Keratinocyte (primary cell): ENCODE measurements around the gene AZIN2. TPM values are rescaled to one million over a fixed set of nuclear protein-coding genes. Genes with fewer than 3 reads are reported as not detected.

Source experiments
- DNase-seq: peaks from one replicate; pipeline ENCODE4 v3.0.0-alpha.2; 2011; ENCODE audit warnings: low read depth, missing footprints, low spot score
- FAIRE-seq: peaks from 2 replicates; lab custom pipeline; 2011; peaks lifted over from hg19 to GRCh38; lab: Jason Lieb, UNC
- H2AFZ ChIP-seq: 2 replicates; pipeline ENCODE4 v1.6.0; 2012; ENCODE audit warnings: low read length, control low read depth, inconsistent platforms; ENCODE audit not compliant: control insufficient read depth
- H3K27ac ChIP-seq: 2 replicates; pipeline ENCODE4 v1.5.1; 2011; ENCODE audit warnings: low read length; ENCODE audit not compliant: control insufficient read depth, insufficient read depth
- H3K27me3 ChIP-seq: 3 replicates; pipeline ENCODE4 v1.6.0; 2011; ENCODE audit warnings: low read length; ENCODE audit not compliant: control insufficient read depth, insufficient read depth; ENCODE audit errors: extremely low read depth
- H3K36me3 ChIP-seq, 2 experiments: 2 replicates in 1 of 2; 3 replicates in 1 of 2; pipeline ENCODE4 v1.5.1; 2011; ENCODE audit warnings: low read length in 2 of 2, mild to moderate bottlenecking in 1 of 2; ENCODE audit not compliant: control insufficient read depth in 2 of 2, insufficient read depth in 2 of 2; ENCODE audit errors: extremely low read depth in 1 of 2
- H3K4me1 ChIP-seq: 3 replicates; pipeline ENCODE4 v1.5.1; 2011; ENCODE audit warnings: low read length; ENCODE audit not compliant: control insufficient read depth, insufficient read depth; ENCODE audit errors: extremely low read depth
- H3K4me2 ChIP-seq: 3 replicates; pipeline ENCODE4 v1.6.0; 2011; ENCODE audit warnings: low read depth, low read length; ENCODE audit not compliant: control insufficient read depth, insufficient read depth; ENCODE audit errors: extremely low read depth
- H3K4me3 ChIP-seq, 3 experiments: fragments of 200-600 bp in 1 of 3; sonication (generic) in 1 of 3; 2 replicates in 2 of 3; 3 replicates in 1 of 3; pipeline ENCODE4 v1.5.1; 2011 to 2016; ENCODE audit warnings: low read length in 3 of 3, mild to moderate bottlenecking in 3 of 3, control low read depth in 2 of 3, inconsistent platforms in 1 of 3, low read depth in 1 of 3, mixed read lengths in 1 of 3, mixed run types in 1 of 3, moderate library complexity in 1 of 3; ENCODE audit not compliant: control insufficient read depth in 2 of 3, insufficient read depth in 2 of 3; ENCODE audit errors: extremely low read depth in 1 of 3
- H3K79me2 ChIP-seq: 2 replicates; pipeline ENCODE4 v1.6.0; 2012; ENCODE audit warnings: low read length; ENCODE audit not compliant: control insufficient read depth, insufficient read depth
- H3K9ac ChIP-seq: 3 replicates; pipeline ENCODE4 v1.6.0; 2011; ENCODE audit warnings: low read length; ENCODE audit not compliant: control insufficient read depth, insufficient read depth; ENCODE audit errors: extremely low read depth
- H3K9me1 ChIP-seq: 3 replicates; pipeline ENCODE4 v1.6.0; 2011; ENCODE audit warnings: low read length; ENCODE audit not compliant: control insufficient read depth, insufficient read depth; ENCODE audit errors: extremely low read depth
- H3K9me3 ChIP-seq: 2 replicates; pipeline ENCODE4 v1.5.1; 2012; ENCODE audit warnings: low read depth, low read length; ENCODE audit not compliant: control insufficient read depth
- H4K20me1 ChIP-seq: 3 replicates; pipeline ENCODE4 v1.6.0; 2011; ENCODE audit warnings: low read length; ENCODE audit not compliant: control insufficient read depth, insufficient read depth; ENCODE audit errors: extremely low read depth
- CTCF ChIP-seq, 3 experiments: IDR thresholded peaks in 1 of 3; conservative IDR thresholded peaks in 1 of 3; optimal IDR thresholded peaks in 1 of 3; 2 replicates in 2 of 3; 3 replicates in 1 of 3; pipeline versions ENCODE3 to v1.5.1; 2011; ENCODE audit warnings: low read length in 3 of 3, mild to moderate bottlenecking in 3 of 3, moderate library complexity in 2 of 3, control low read depth in 1 of 3, inconsistent platforms in 1 of 3; ENCODE audit not compliant: insufficient read depth in 2 of 3; ENCODE audit errors: extremely low read depth in 1 of 3
- EZH2 ChIP-seq: IDR thresholded peaks from one replicate; pipeline ENCODE4 v1.6.1; 2012; ENCODE audit warnings: inconsistent platforms, mild to moderate bottlenecking, low read length, moderate library complexity
- dilution Hi-C: fragments of 300-500 bp; cut with MboI; formaldehyde crosslinking; loops from one replicate; pipeline ENCODE4 v1.7.0; 2020; ENCODE audit warnings: low sequenced_read_pairs; ENCODE audit not compliant: extremely low pct_ligation_motif_present
- polyA plus RNA-seq, 5 experiments: library from polyadenylated mRNA; depleted of rRNA in 3 of 5; stranded (reverse) in 3 of 5; stranded (forward) in 1 of 5; unstranded in 1 of 5; fragments of >200 nt; gene quantifications; 1 replicate in 1 of 5; 2 replicates in 3 of 5; 3 replicates in 1 of 5; pipeline versions ENCODE4 v1.2.1 to v1.2.3, GENCODE V29; 2011 to 2012; ENCODE audit warnings: missing spikeins in 2 of 5, low read depth in 1 of 5, low replicate concordance in 1 of 5

AZIN2 gene
- polyA plus RNA-seq, 1 donor (not counting 4 experiments of a cell fraction or from before 2014, with no cell fraction given) = 6.7 TPM

GRCh38 chr1:33057095-33057494, 23.9 kb upstream of the AZIN2 start:
- H3K79me2 ChIP-seq = no peaks in the 10 kb centered on the region
- H3K9me1 ChIP-seq = no peaks in the 10 kb centered on the region
- H3K4me3 ChIP-seq = no peak overlapping the region
- H3K4me2 ChIP-seq = no peak overlapping the region
- H2AFZ ChIP-seq = no peak overlapping the region
- no peak for TF ChIP-seq CTCF (optimal IDR thresholded peaks at IDR 0.05 in 1 of 3, IDR thresholded peaks at IDR 0.05 in 1 of 3, conservative IDR thresholded peaks at IDR 0.05 in 1 of 3; ENCODE audit: extremely low read depth in 1 of 3, insufficient read depth in 2 of 3, low read length in 3 of 3)
- no peak for TF ChIP-seq EZH2
- DNase-seq (no peak), FAIRE-seq (no peak)
- H4K20me1 ChIP-seq = no peaks in the 10 kb centered on the region
- H3K9me3 ChIP-seq = no peaks in the 10 kb centered on the region
- H3K4me1 ChIP-seq = peaks cover 13% of the 10 kb centered on the region
- H3K9ac ChIP-seq = no peak overlapping the region
- no peaks in the 10 kb centered on the region for H3K27me3 ChIP-seq
- H3K27ac ChIP-seq = no peak overlapping the region
- dilution Hi-C loops = no loop called here
- no peaks in the 10 kb centered on the region for H3K36me3 ChIP-seq

GRCh38 chr1:33060579-33061083, 20.3 kb upstream of the AZIN2 start:
- Histone ChIP-seq H3K9me1 (no peaks in the 10 kb centered on the region), H3K79me2 (no peaks in the 10 kb centered on the region), H4K20me1 (no peaks in the 10 kb centered on the region), H2AFZ (no peak overlapping the region), H3K4me3 (no peak overlapping the region), H3K4me2 (peak overlapping the region; percentile 12), H3K27me3 (no peaks in the 10 kb centered on the region), H3K27ac (no peak overlapping the region), H3K36me3 (no peaks in the 10 kb centered on the region), H3K9me3 (peaks cover 5% of the 10 kb centered on the region), H3K9ac (no peak overlapping the region), H3K4me1 (peaks cover 13% of the 10 kb centered on the region)
- FAIRE-seq (no peak), DNase-seq (peak; percentile 42)
- dilution Hi-C loops = no loop called here
- no peak for TF ChIP-seq CTCF (optimal IDR thresholded peaks at IDR 0.05 in 1 of 3, IDR thresholded peaks at IDR 0.05 in 1 of 3, conservative IDR thresholded peaks at IDR 0.05 in 1 of 3; ENCODE audit: extremely low read depth in 1 of 3, insufficient read depth in 2 of 3, low read length in 3 of 3)
- TF ChIP-seq EZH2 = no peak
